ENCODE measurements around the gene PIP4K2C.

PIP4K2C gene

DNA sequence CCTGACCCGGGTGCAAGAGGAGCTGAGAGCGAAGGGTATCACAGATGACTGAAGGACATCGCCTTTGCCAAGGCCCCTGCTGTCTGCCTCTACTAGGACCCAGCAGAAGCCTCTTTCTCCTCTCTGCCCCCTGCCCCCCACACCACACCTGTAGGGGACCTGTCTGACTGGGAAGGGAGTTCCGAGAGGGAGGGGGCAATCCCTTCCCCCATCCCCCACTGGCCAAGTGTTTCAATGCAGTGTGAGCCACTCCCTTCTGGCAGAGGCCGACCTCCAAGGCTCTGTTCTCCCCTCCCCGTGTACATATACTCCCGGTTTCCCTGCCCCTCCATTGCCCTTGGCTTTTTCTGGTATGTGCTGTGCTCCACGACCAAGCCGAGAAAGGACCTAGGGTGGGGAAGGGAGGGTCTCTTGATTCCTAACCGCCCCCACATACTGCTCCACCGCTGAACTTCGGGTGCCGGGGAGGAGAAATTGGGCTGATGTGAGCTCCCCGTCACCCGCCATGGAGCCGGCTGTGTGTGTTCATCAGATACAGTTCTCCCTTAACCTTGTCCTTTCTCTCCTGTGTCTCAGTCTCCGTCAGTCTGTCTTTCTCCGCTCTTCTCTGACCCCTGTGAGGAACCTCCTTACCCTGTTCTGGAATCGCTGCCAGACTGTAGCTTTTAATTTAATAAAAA is 18.2 kb downstream of the PIP4K2C start:
- Histone ChIP-seq H3K9ac (ENCODE audit: low read length) (no peak overlapping the region), H3K27ac (ENCODE audit: low read depth, low read length) (peak overlapping the region; percentile 100), H3K4me1 (ENCODE audit: control insufficient read depth, insufficient read depth, low read length) (peaks cover 25% of the 10 kb centered on the region), H3K4me3 (ENCODE audit: low read length) (peak overlapping the region; percentile 46), H3K36me3 (ENCODE audit: control insufficient read depth, insufficient read depth, low read length) (peaks cover 6% of the 10 kb centered on the region), H3K27me3 (ENCODE audit: control insufficient read depth, insufficient read depth, low read length) (peaks cover 3% of the 10 kb centered on the region)

DNA sequence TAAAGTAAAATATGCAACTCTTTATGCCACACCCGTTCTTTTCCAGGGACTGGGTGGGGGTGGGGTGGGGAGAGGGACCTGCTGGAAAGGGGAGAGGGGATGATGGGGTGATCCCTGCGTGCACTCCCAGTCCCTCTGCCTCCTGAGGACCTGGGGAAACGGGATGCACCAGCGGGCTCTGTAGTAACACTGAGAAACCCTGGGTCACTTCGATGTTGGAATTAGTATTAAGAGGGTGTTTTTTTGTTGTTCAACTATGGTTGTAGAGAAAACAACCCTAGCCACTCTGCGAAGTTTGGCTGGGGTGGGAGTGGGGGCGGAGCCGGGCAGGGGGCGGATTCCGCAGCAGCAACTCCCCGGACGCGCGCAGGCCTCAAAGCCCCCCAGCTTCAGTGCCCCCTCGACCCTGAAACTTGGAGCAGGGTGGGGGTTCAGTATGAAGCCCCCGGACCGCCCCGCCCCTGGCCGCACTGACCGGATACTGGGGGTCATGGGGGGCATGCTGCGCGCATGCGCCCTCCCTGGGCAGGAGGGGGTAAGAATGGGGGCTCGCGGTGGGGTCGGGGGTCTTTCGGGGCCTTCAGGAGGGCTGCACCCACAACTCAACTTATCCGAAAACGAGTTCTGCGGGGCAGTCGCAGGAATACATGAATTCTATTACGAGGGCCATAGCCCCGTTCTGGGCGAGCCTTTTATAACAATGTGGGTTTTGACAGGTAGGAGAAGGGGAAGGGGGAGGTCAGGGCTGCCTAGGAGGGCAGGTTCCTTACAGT is 19.0 kb downstream of the PIP4K2C start:
- Histone ChIP-seq H3K27ac (ENCODE audit: low read depth, low read length) (peak overlapping the region; percentile 100), H3K27me3 (ENCODE audit: control insufficient read depth, insufficient read depth, low read length) (peaks cover 3% of the 10 kb centered on the region), H3K4me3 (ENCODE audit: low read length) (peak overlapping the region; percentile 53), H3K4me1 (ENCODE audit: control insufficient read depth, insufficient read depth, low read length) (peaks cover 25% of the 10 kb centered on the region), H3K9ac (ENCODE audit: low read length) (no peak overlapping the region), H3K36me3 (ENCODE audit: control insufficient read depth, insufficient read depth, low read length) (peaks cover 9% of the 10 kb centered on the region)

DNA sequence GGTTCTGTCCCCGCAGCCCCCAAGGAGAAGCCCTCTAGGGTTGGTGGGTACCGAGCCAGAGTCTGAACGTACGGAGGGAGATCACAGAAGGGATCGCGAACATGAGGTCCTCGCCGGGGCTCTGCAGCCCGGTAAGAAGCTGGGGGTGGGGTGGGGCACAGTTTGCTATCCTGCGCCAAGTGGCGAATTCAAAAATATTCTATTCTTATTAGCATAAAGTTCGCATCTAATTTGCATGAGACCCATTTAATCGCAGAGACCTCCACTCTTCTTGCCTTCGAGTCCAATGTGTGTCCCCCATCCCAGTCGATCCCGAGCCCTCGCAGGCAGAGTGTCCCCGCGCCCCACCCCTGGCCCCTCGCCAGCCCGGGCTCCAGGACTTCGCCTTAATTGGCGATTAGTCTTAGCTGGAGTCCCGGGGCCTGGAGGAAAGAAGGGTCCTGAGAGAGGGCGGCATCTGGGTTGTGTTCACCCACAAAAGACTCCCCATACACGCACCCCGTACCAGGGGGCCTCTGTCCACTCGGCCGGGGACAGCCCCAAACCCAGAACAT is 19.6 kb downstream of the PIP4K2C start:
- Histone ChIP-seq H3K27ac (ENCODE audit: low read depth, low read length) (peak overlapping the region; percentile 100), H3K4me3 (ENCODE audit: low read length) (peak overlapping the region; percentile 53), H3K9ac (ENCODE audit: low read length) (peak overlapping the region; percentile 55), H3K27me3 (ENCODE audit: control insufficient read depth, insufficient read depth, low read length) (peaks cover 3% of the 10 kb centered on the region), H3K36me3 (ENCODE audit: control insufficient read depth, insufficient read depth, low read length) (peaks cover 10% of the 10 kb centered on the region), H3K4me1 (ENCODE audit: control insufficient read depth, insufficient read depth, low read length) (peaks cover 25% of the 10 kb centered on the region)

DNA sequence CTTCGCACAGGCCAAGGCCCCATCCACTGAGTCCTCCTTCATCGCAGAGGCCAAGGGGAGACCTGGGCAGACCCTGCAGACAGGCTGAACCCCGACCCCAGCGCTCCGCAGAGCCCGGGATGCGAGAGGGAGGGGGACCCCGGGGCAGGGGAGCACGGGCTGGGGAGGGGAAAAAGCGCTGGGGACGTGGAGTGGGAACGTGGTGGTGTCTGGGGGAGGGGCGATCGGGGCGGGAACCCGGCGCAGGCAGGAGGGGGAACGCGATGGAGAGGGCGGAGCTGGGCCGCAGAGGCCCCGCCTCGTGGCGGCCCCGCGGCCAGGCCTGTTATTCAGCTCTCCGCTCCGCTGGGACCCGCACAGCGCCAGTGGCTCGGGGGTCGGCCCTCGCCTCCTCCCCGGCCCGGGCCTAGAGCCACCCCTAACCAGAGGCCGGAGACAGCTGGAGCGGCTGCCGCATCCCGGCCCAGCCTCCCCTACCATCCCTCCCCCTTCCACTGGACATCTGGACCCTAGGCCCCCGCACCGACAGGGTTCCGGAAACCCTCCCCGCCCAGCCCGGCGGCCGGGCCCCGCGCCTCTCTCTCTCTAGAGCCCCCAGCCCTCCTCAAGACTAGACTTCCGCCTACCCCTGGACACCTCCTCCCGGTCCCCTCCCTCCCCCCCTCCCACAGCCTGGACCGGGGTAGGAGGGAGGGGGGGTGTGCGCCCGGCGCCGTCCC is 20.3 kb downstream of the PIP4K2C start, which contains the start of gene ARHGEF25:
Gene ARHGEF25 (plus strand): TSS at position 328 of the 719 bp plus-strand sequence. CDS start 460 bp downstream, outside the sequence.
- Histone ChIP-seq H3K4me1 (ENCODE audit: control insufficient read depth, insufficient read depth, low read length) (peaks cover 23% of the 10 kb centered on the region), H3K27me3 (ENCODE audit: control insufficient read depth, insufficient read depth, low read length) (peaks cover 3% of the 10 kb centered on the region), H3K27ac (ENCODE audit: low read depth, low read length) (peak within 1 kb of the TSS; percentile 100), H3K36me3 (ENCODE audit: control insufficient read depth, insufficient read depth, low read length) (peaks cover 14% of the 10 kb centered on the region), H3K9ac (ENCODE audit: low read length) (peak within 1 kb of the TSS; percentile 55), H3K4me3 (ENCODE audit: low read length) (peak within 1 kb of the TSS; percentile 53)

DNA sequence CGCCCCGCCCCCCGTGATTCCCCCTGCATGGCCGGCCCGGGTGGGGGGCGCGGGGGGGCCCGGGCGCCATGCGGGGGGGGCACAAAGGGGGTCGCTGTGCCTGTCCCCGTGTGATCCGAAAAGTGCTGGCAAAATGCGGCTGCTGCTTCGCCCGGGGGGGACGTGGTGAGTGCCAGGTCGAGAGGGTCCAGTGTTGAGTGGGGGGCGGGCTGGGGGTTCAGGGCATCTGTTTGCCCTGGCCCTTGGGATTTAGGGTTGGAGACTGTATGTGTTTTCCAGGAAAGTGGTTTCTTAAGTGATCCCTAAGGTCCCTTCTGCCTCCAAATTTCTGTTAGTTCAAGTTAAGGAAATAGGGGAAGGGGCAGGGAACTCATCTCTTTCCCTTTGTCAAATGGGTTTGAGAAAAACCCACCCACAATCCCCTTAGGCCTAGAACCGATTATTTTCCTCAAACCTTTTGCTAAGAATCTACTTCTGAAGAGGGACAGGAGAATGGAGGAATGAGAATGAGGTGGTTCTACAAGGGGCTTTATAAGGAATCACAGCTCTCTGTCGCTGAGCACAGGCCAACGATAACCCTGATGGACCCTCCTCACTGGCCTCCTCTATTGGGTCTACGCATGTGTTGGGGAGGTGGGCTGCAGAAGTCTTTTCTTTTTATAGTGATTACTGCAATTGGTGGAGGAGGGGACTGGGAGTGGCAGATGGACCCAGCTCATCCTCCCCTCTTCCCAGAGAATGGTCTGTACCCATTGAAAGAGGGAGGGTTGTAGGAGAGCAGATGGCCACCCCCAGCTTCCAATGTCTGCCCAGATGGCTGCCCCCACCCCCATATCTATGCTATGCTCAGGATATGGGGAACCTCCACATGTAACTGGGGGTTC is 21.1 kb downstream of the PIP4K2C start:
- Histone ChIP-seq H3K27me3 (ENCODE audit: control insufficient read depth, insufficient read depth, low read length) (peaks cover 3% of the 10 kb centered on the region), H3K9ac (ENCODE audit: low read length) (peak overlapping the region; percentile 24), H3K27ac (ENCODE audit: low read depth, low read length) (peak overlapping the region; percentile 100)

DNA sequence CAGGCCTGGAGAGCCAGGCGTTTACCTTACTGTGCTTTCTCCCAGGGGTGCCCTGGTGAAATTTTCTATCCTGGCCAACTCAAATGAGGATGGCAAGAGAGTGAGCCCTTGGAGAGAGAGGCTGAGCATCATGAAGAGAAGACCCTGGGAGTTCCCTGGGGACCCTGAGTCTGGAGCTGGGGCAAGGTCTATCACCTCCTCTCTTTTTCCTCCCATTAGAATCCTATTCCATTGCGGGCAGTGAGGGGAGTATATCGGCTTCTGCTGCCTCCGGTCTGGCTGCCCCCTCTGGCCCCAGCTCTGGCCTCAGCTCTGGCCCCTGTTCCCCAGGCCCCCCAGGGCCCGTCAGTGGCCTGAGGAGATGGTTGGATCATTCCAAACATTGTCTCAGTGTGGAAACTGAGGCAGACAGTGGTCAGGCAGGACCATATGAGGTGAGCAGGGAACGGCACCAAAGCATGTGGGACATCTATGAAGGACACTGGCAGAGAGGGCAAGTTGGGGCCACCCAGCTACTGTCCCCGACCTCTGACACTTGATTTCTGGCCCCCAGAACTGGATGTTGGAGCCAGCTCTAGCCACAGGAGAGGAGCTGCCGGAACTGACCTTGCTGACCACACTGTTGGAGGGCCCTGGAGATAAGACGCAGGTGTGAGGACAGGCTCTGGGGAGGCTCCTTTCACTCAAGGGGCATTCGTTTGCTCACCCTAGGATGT is 21.9 kb downstream of the PIP4K2C start:
- Histone ChIP-seq H3K27ac (ENCODE audit: low read depth, low read length) (peak overlapping the region; percentile 100), H3K4me1 (ENCODE audit: control insufficient read depth, insufficient read depth, low read length) (peaks cover 23% of the 10 kb centered on the region), H3K4me3 (ENCODE audit: low read length) (no peak overlapping the region), H3K9ac (ENCODE audit: low read length) (no peak overlapping the region), H3K27me3 (ENCODE audit: control insufficient read depth, insufficient read depth, low read length) (peaks cover 3% of the 10 kb centered on the region), H3K36me3 (ENCODE audit: control insufficient read depth, insufficient read depth, low read length) (peaks cover 14% of the 10 kb centered on the region)

More for the DNA sequence above, 21.1 kb downstream of the PIP4K2C start:
- Histone ChIP-seq H3K4me1 (ENCODE audit: control insufficient read depth, insufficient read depth, low read length) (peaks cover 23% of the 10 kb centered on the region), H3K36me3 (ENCODE audit: control insufficient read depth, insufficient read depth, low read length) (peaks cover 14% of the 10 kb centered on the region), H3K4me3 (ENCODE audit: low read length) (peak overlapping the region; percentile 26)

DNA sequence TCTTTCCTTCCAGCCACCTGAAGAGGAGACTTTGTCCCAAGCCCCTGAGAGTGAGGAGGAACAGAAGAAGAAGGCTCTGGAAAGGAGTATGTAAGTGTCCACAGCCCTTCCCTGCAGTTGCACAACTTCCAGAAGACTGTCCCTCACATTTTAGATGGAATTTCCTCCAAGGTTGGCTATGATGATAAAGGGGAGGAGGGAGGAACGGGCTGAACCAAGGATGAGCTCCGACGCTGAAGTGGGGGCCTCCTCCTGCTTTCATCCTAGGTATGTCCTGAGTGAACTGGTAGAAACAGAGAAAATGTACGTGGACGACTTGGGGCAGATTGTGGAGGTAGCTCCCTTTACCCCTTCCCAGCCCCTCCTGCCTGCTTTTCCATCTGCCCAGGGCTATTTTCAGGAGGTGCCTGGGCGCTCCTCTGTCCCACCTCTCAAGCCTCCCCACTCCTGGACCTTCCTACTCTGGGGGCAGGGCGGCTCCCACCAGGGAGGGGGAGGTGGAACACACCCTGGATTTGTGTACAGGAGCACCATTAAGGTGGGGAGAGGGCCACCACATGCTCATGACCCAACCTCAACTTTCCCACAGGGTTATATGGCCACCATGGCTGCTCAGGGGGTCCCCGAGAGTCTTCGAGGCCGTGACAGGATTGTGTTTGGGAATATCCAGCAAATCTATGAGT is 22.6 kb downstream of the PIP4K2C start:
- Histone ChIP-seq H3K4me3 (ENCODE audit: low read length) (peak overlapping the region; percentile 29), H3K4me1 (ENCODE audit: control insufficient read depth, insufficient read depth, low read length) (peaks cover 23% of the 10 kb centered on the region), H3K27ac (ENCODE audit: low read depth, low read length) (peak overlapping the region; percentile 43), H3K27me3 (ENCODE audit: control insufficient read depth, insufficient read depth, low read length) (peaks cover 6% of the 10 kb centered on the region), H3K36me3 (ENCODE audit: control insufficient read depth, insufficient read depth, low read length) (peaks cover 14% of the 10 kb centered on the region), H3K9ac (ENCODE audit: low read length) (no peak overlapping the region)

DNA sequence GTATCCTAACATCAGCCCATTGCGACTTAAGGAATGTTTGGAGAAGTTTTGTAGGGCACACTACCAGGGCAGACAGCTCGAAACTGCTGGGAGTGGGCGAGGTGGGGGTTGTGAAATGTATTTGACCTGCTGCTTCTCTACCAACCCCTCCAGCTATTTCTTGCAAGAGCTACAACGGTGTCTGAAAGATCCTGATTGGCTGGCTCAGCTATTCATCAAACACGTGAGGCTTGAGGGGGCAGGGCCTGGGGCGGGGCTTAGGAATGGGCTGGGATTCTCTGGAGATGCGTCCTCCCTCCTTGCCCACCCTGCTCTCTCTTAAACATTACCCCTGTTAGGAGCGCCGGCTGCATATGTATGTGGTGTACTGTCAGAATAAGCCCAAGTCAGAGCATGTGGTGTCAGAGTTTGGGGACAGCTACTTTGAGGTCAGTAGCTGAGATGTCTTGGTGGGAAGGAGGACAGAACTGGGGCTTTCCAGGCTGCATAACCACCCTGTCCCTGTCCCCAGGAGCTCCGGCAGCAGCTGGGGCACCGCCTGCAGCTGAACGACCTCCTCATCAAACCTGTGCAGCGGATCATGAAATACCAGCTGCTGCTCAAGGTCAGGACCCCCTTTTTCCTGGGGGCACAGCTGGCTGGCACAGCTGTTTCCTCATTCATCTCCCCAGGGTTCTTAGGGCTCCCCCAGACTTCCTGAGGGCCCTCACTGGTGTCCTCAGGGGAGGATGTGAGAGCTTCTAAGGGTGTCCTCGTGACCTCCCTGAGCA is 23.4 kb downstream of the PIP4K2C start:
- Histone ChIP-seq H3K27me3 (ENCODE audit: control insufficient read depth, insufficient read depth, low read length) (peaks cover 6% of the 10 kb centered on the region), H3K27ac (ENCODE audit: low read depth, low read length) (peak overlapping the region; percentile 43), H3K4me1 (ENCODE audit: control insufficient read depth, insufficient read depth, low read length) (peaks cover 17% of the 10 kb centered on the region), H3K9ac (ENCODE audit: low read length) (no peak overlapping the region), H3K4me3 (ENCODE audit: low read length) (peak overlapping the region; percentile 29), H3K36me3 (ENCODE audit: control insufficient read depth, insufficient read depth, low read length) (peaks cover 11% of the 10 kb centered on the region)

DNA sequence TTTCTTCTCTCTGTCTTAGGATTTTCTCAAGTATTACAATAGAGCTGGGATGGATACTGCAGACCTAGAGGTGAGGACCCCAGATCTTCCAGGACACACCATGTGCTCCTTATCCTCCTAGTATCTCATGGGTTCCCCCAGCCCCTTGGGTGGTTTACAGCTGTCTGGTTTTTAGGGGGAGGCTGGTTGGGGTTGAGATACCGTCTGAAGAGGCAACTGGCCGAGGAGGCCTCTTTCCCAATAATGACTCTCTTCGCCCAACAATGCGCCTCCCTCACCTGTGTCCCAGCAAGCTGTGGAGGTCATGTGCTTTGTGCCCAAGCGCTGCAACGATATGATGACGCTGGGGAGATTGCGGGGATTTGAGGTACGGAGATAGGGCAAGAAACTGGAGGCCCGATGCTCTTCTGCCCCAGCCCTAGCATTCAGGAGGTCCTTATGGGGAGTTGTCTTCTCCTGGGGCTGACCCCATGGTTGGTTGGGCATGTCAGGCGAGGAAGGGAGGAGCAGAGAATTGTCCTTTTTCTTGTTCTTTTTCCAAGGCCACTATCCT is 24.0 kb downstream of the PIP4K2C start:
- H3K27me3 ChIP-seq (ENCODE audit: control insufficient read depth, insufficient read depth, low read length) = peaks cover 9% of the 10 kb centered on the region
- no peak overlapping the region for H3K4me3 ChIP-seq (ENCODE audit: low read length)
- H3K27ac ChIP-seq (ENCODE audit: low read depth, low read length) = no peak overlapping the region
- no peak overlapping the region for H3K9ac ChIP-seq (ENCODE audit: low read length)
- H3K4me1 ChIP-seq (ENCODE audit: control insufficient read depth, insufficient read depth, low read length) = peaks cover 16% of the 10 kb centered on the region
- H3K36me3 ChIP-seq (ENCODE audit: control insufficient read depth, insufficient read depth, low read length) = peaks cover 11% of the 10 kb centered on the region

DNA sequence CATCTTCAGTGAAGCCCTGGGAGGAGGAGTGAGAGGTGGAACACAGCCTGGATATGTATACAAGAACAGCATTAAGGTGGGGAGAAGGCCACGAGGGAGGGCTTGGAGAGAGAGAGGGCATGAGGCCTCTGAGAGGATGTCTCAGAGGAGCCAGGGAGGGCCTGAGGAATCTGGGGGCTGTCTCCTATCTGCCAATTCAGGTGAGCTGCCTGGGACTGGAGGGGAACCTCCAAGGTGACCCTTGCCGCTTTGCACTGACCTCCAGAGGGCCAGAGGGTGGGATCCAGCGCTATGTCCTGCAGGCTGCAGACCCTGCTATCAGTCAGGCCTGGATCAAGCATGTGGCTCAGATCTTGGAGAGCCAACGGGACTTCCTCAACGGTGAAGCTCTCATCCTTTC is 24.6 kb downstream of the PIP4K2C start:
- Histone ChIP-seq H3K27ac (ENCODE audit: low read depth, low read length) (no peak overlapping the region), H3K9ac (ENCODE audit: low read length) (no peak overlapping the region), H3K27me3 (ENCODE audit: control insufficient read depth, insufficient read depth, low read length) (peaks cover 11% of the 10 kb centered on the region), H3K4me1 (ENCODE audit: control insufficient read depth, insufficient read depth, low read length) (peaks cover 16% of the 10 kb centered on the region), H3K36me3 (ENCODE audit: control insufficient read depth, insufficient read depth, low read length) (peaks cover 11% of the 10 kb centered on the region), H3K4me3 (ENCODE audit: low read length) (no peak overlapping the region)
